ENCODE data around the gene CCDC159. TPM values are rescaled to one million over a fixed set of nuclear protein-coding genes. Genes with fewer than 3 reads are reported as not detected.

CCDC159 gene
- total and polyA plus RNA-seq, 2 of the 4 experiments (the other 2 are of a cell fraction): 4.7 to 14.0 TPM

DNA sequence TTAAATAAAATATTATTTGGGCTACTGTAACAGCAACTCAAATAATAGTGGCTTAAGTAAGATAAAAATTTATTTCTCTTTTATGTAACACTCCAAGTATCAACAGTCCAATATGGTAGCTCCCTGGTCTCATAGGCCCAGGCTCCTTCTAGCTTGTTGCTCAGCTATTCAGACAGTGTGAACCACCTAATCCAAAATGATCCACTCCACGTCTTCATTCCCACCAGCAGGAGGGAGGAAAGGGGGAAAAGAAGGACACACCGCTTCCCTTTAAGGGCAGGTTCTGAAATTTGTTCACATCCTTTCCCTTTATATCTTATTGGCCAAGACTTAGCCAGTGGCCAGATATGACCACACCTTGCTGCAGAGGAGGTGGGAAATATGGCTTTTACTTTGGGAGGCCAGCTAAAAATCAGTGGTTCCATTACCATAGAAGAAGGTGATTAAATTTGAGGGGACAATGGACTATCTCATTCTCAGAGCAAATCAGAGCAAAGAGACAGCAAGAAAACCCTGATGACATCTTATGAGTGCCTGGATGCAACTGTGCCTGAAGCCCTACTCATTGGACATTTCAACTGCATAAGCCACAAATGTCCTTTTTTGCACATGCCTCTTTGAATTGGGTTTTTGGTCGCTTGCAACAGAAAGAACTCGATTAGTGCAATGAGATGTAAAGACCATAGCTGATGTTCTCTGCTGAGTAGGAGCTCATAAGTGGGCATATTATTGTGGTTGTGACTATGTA, 44.8 kb downstream of the CCDC159 start:
- in situ Hi-C loops (cut with MboI; ENCODE audit: low sequenced_read_pairs) (no loop called here), dilution Hi-C loops (cut with HindIII; ENCODE audit: low sequenced_read_pairs, unreplicated experiment) (no loop called here), intact Hi-C loops (cut with micrococcal nuclease) (no loop called here)
- no peak overlapping the region for H2AK5ac ChIP-seq (ENCODE audit: low read depth, low read length)
- no TSS peak for BruUV-seq (replicated peaks)
- no peaks in the 10 kb centered on the region for H3K4me1 ChIP-seq (ENCODE audit: control insufficient read depth, insufficient read depth, low read length)
- ATAC-seq (ENCODE audit: low read depth): no peak
- TF ChIP-seq NFE2L2 (IDR thresholded peaks at IDR 0.05; ENCODE audit: low read depth, low read length): no peak
- no peak for TF ChIP-seq POLR2A (IDR thresholded peaks at IDR 0.05; ENCODE audit: low read depth, low read length)
- TF ChIP-seq MAFK (IDR thresholded peaks at IDR 0.05; ENCODE audit: low read depth, low read length): no peak
- TF ChIP-seq RAD21 (IDR thresholded peaks at IDR 0.05; ENCODE audit: low read length): no peak
- no peak for TF ChIP-seq ELK1 (IDR thresholded peaks at IDR 0.05; ENCODE audit: borderline replicate concordance, low read depth, low read length)
- no peak for TF ChIP-seq BHLHE40 (IDR thresholded peaks at IDR 0.05; ENCODE audit: low read depth, low read length)
- no peak for TF ChIP-seq CEBPB (IDR thresholded peaks at IDR 0.05; ENCODE audit: low read depth, low read length)
- H2BK120ac ChIP-seq (ENCODE audit: low read depth, low read length): no peak overlapping the region
- H3K9me1 ChIP-seq (ENCODE audit: insufficient read depth, low read length): peaks cover 3% of the 10 kb centered on the region; the same call in 1 of the 2 replicates
- no peak overlapping the region for H4K91ac ChIP-seq (ENCODE audit: insufficient read depth, low read depth, low read length)
- no peak overlapping the region for H3K9ac ChIP-seq (ENCODE audit: low read depth, low read length)
- no peaks in the 10 kb centered on the region for H4K20me1 ChIP-seq (ENCODE audit: insufficient read depth, low read length)
- no peak overlapping the region for H2BK15ac ChIP-seq (ENCODE audit: low read depth, low read length)
- H2AFZ ChIP-seq (replicated peaks; ENCODE audit: low read length, poor library complexity): no peak overlapping the region
- H3K23ac ChIP-seq (ENCODE audit: low read depth, low read length): no peak overlapping the region
- H3K9me3 ChIP-seq (ENCODE audit: control insufficient read depth, insufficient read depth, low read length): peaks cover 8% of the 10 kb centered on the region
- no peak overlapping the region for H3K4me3 ChIP-seq (ENCODE audit: insufficient read depth, low read depth, low read length)
- DNase-seq: no peak
- no peaks in the 10 kb centered on the region for H3K36me3 ChIP-seq (ENCODE audit: control insufficient read depth, insufficient read depth, low read length)
- H3K27ac ChIP-seq (ENCODE audit: insufficient read depth, low read length): no peak overlapping the region
- H3K79me1 ChIP-seq (ENCODE audit: low read depth in 1 of 2, low read length in 2 of 2): no peaks in the 10 kb centered on the region
- no peak overlapping the region for H3K4me2 ChIP-seq (ENCODE audit: low read depth, low read length)
- no peak overlapping the region for H2BK5ac ChIP-seq (ENCODE audit: low read depth, low read length, poor library complexity, severe bottlenecking)
- H3K4ac ChIP-seq (ENCODE audit: low read depth, low read length): no peak overlapping the region
- POLR2A ChIA-PET (ENCODE audit: unreplicated experiment): interaction anchor here (0.9 kb wide), 1 partner anchor 10 kb away, joined by 3 read pairs; no protein-coding TSS in a partner anchor
- CTCF ChIA-PET: interaction anchor here (0.6 to 1.0 kb wide), 3 partner anchors 8 to 14 kb away, joined by 3 to 4 read pairs (median 3); no protein-coding TSS in a partner anchor
- no peak overlapping the region for H4K8ac ChIP-seq (ENCODE audit: low read depth in 2 of 2, low read length in 2 of 2)
- H3K18ac ChIP-seq (ENCODE audit: low read depth, low read length): no peak overlapping the region
- no peak overlapping the region for H3K14ac ChIP-seq (replicated peaks; ENCODE audit: low read depth, low read length)
- no peak overlapping the region for H4K5ac ChIP-seq (ENCODE audit: low read depth, low read length)
- H2BK20ac ChIP-seq (ENCODE audit: low read depth, low read length): no peak overlapping the region
- H3K27me3 ChIP-seq (ENCODE audit: control insufficient read depth, insufficient read depth, low read length): no peaks in the 10 kb centered on the region
- WGBS, 2 experiments (ENCODE audit: extremely low coverage in 2 of 2, insufficient read length in 1 of 2): no CpG with 5 or more reads among the region's 4 CpGs
- no peak overlapping the region for H3K56ac ChIP-seq (ENCODE audit: extremely low read depth, insufficient read depth, low read length)
- H2AK9ac ChIP-seq (replicated peaks; ENCODE audit: low read depth, low read length, poor library complexity): no peak overlapping the region

Data from IMR-90 (cell line).